GM10847 (cell line): ENCODE results near the gene PTGDR2.

Experiments used
- POLR2A ChIP-seq: IDR thresholded peaks from 2 replicates; pipeline ENCODE4 v1.6.1; 2011; ENCODE audit not compliant: insufficient read length; ENCODE audit errors: extremely low read depth

The PTGDR2 gene

GRCh38 chr11:60855726-60856633 is at the start of gene PTGDR2:
Gene PTGDR2 (minus strand): TSS chr11:60855950. CDS start chr11:60853722, 2,228 bp downstream.
- TF ChIP-seq POLR2A = no peak

- no peak for TF ChIP-seq POLR2A
Measured at GRCh38 chr11:60905047-60905446, 49.3 kb upstream of the PTGDR2 start.

GRCh38 chr11:60902625-60903024 is 46.9 kb upstream of the PTGDR2 start:
- TF ChIP-seq POLR2A = no peak

- TF ChIP-seq POLR2A = no peak
Measured at GRCh38 chr11:60900673-60901404, 45.1 kb upstream of the PTGDR2 start.

GRCh38 chr11:60899977-60900376 is 44.2 kb upstream of the PTGDR2 start:
- no peak for TF ChIP-seq POLR2A

GRCh38 chr11:60899046-60899936 is 43.5 kb upstream of the PTGDR2 start:
- no peak for TF ChIP-seq POLR2A

- TF ChIP-seq POLR2A = no peak
Measured at GRCh38 chr11:60897496-60897895, 41.7 kb upstream of the PTGDR2 start.

- no peak for TF ChIP-seq POLR2A
Measured at GRCh38 chr11:60895687-60896086, 39.9 kb upstream of the PTGDR2 start.

- no peak for TF ChIP-seq POLR2A
Measured at GRCh38 chr11:60891103-60891741, 35.5 kb upstream of the PTGDR2 start.

GRCh38 chr11:60890696-60891095 is 34.9 kb upstream of the PTGDR2 start:
- TF ChIP-seq POLR2A = no peak

- TF ChIP-seq POLR2A = no peak
Measured at GRCh38 chr11:60889869-60890311, 34.1 kb upstream of the PTGDR2 start.

- TF ChIP-seq POLR2A = no peak
Measured at GRCh38 chr11:60887556-60887955, 31.8 kb upstream of the PTGDR2 start.

- TF ChIP-seq POLR2A = no peak
Measured at GRCh38 chr11:60880643-60881282, 25.0 kb upstream of the PTGDR2 start.

- no peak for TF ChIP-seq POLR2A
Measured at GRCh38 chr11:60879971-60880588, 24.3 kb upstream of the PTGDR2 start.
